ENCODE data around the gene HFE.

DNA sequence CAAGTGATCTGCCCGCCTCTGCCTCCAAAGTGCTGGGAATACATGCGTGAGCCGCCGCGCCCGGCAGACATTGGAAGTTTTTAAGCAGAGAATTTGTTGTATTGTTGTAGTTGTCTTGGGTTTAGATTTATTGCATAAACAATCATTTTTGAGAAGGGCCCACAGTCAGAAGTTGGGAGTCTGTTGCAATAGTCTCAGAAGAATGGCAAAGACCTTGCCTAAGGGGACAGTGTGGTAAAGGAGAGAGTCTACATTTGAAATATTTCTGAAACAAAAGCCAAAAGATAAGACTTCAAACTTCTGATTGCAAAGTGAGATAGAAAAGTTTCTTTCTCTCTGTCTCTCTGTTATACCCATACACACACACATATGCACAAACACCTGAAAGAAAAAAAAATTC, 22.5 kb downstream of the HFE start:
- no peak for TF ChIP-seq TARDBP (IDR thresholded peaks at IDR 0.05)
- no peak for TF ChIP-seq SP1 (IDR thresholded peaks at IDR 0.05)
- TF ChIP-seq L3MBTL2 (conservative IDR thresholded peaks at IDR 0.05) = no peak
